Stomach (tissue), 9 donors: Measurements from ENCODE around the gene PPP2R3A. TPM values are rescaled to one million over a fixed set of nuclear protein-coding genes. Genes with fewer than 3 reads are reported as not detected.
A peak's percentile ranks its signal among the peaks of the same experiment; 100 is the strongest.

ENCODE experiments used
- DNase-seq, 2 donors: peaks; one replicate each; pipeline versions ENCODE4 v3.0.0 to v3.0.0-alpha.2; 2013 to 2019
- H3K27ac ChIP-seq, 5 donors: fragments of 200-600 bp in 4 of 5; sonication (generic) in 4 of 5; one replicate each; pipeline ENCODE4 v1.5.1; 2013 to 2019; ENCODE audit warnings: mild to moderate bottlenecking in 1 of 5, moderate library complexity in 1 of 5
- H3K27me3 ChIP-seq, 3 donors: fragments of 200-600 bp; sonication (generic); one replicate each; pipeline ENCODE4 v1.5.1; 2017 to 2019; ENCODE audit warnings: mixed run types in 1 of 3
- H3K36me3 ChIP-seq, 4 donors: fragments of 200-600 bp; sonication (generic); 1 replicate in 3 of 4; 2 replicates in 1 of 4; pipeline ENCODE4 v1.5.1; 2016 to 2019
- H3K4me1 ChIP-seq, 4 donors: fragments of 200-600 bp; sonication (generic); one replicate each; pipeline ENCODE4 v1.5.1; 2016 to 2019
- H3K4me3 ChIP-seq, 4 donors: fragments of 200-600 bp; sonication (generic) in 3 of 4; one replicate each; pipeline ENCODE4 v1.5.1; 2016 to 2019; ENCODE audit warnings: mild to moderate bottlenecking in 1 of 4
- H3K9me3 ChIP-seq, 4 donors: fragments of 200-600 bp; sonication (generic); one replicate each; pipeline ENCODE4 v1.5.1; 2016 to 2019
- EP300 ChIP-seq: sonication (generic); formaldehyde crosslinking; IDR thresholded peaks from one replicate; pipeline ENCODE4 v1.6.1; 2017; ENCODE audit warnings: antibody characterized with exemption
- POLR2A ChIP-seq, 4 donors: fragments of 450-650 bp; IDR thresholded peaks; one replicate each; pipeline ENCODE4 v1.6.1; 2016; ENCODE audit warnings: antibody characterized with exemption in 4 of 4, control low read depth in 2 of 4, mild to moderate bottlenecking in 1 of 4, moderate library complexity in 1 of 4
- POLR2AphosphoS5 ChIP-seq, 3 donors: sonication (generic); formaldehyde crosslinking; IDR thresholded peaks; one replicate each; pipeline ENCODE4 v1.6.1; 2016; ENCODE audit warnings: antibody characterized with exemption in 3 of 3
- WGBS, 5 donors: extraction: QIAGEN DNeasy Blood & Tissue Kit in 3 of 5; methylation state at CpG; one replicate each; pipeline versions ENCODE4 v1.1.5 to v1.1.7; 2013 to 2018; 5-methylcytosine and 5-hydroxymethylcytosine counted together
- intact Hi-C: fragments of 100-400 bp; cut with DNase I; formaldehyde crosslinking; loops from one replicate; pipeline ENCODE4 v1.15.1; 2023; ENCODE audit warnings: low total_unique reads
- polyA plus RNA-seq, 3 donors: library from polyadenylated mRNA; stranded (reverse); fragments of 200-250 nt; gene quantifications; one replicate each; pipeline ENCODE4 v1.2.3, GENCODE V29; 2013
- total RNA-seq, 5 donors: library from RNA; depleted of rRNA; stranded (reverse); fragments of >200 nt; gene quantifications; one replicate each; pipeline versions ENCODE4 v1.1.0 to v1.2.3, GENCODE V29; 2014 to 2016
- TF ChIP-seq, protein P1 (sequence below), 7 experiments: fragments of 450-650 bp in 4 of 7; fragments of 200-600 bp in 3 of 7; sonication (generic) in 3 of 7; IDR thresholded peaks; one replicate each; pipeline ENCODE4 v1.5.1; 2016 to 2019; ENCODE audit warnings: antibody characterized with exemption in 7 of 7, control low read depth in 2 of 7, mild to moderate bottlenecking in 1 of 7
- donor health status: healthy with polysubstance abuse.
- donor health status: Bipolar disorder and iron deficiency.
- donor health status: healthy.

PPP2R3A gene
- total and polyA plus RNA-seq, 8 donors, result 2.8 to 51.8 (median 19.2) TPM

DNA sequence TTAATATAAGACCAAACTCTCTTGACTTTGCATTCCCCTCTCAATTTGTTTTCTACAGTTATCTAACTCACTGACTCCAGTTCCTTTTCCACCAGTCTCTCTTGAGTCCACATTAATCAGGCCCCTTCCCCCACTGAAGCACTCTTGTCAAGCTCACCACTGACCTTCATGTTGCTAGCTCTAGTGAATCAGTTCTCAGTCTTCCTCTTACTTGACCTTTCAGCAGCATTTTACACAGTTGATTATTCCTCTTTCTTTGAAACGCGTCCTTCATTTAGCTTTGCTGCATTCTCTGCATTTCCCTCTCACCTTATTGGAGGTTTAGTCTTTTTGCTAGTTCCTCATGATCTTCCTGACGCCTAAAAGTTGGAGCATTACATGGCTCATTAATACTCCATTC is 8.3 kb downstream of the PPP2R3A start:
- Histone ChIP-seq H3K27ac (peak overlapping the region; percentile 41 to 65 (median 53)), H3K27me3 (no peaks in the 10 kb centered on the region)
- WGBS, 5 donors, result 41 to 80% (median 52%) methylated on average over 3 of the region's 3 CpGs

DNA sequence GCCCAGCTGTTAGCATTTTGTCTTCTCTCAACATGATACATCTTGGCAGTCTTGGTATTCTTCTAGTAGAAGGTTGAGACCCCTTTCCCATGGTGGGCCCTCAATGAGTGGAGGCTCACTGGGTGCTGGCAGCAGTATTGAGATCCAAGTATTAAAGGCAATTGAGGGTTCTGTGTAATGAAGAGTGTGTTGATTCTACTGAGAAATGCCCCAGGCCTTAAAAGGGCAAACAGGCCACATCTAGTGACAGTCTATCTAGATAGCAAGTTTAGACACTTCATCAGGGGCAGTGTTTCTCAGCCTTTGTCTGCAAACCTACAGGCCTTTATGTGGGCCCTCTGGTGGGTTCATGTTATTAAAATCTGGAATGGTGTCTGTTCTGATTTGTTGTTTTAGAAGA is 9.5 kb downstream of the PPP2R3A start:
- Histone ChIP-seq H3K4me3 (no peak overlapping the region), H3K36me3 (no peaks in the 10 kb centered on the region), H3K27me3 (no peaks in the 10 kb centered on the region), H3K9me3 (no peaks in the 10 kb centered on the region), H3K4me1 (peaks cover 9 to 59% (median 32%) of the 10 kb centered on the region in 4 donors), H3K27ac (peak overlapping the region in 4 of 5 donors; percentile 41 to 65 (median 58))
- TF ChIP-seq POLR2A (IDR thresholded peaks at IDR 0.05), result no peak
- no peak for TF ChIP-seq EP300
- TF ChIP-seq, protein P1, sequence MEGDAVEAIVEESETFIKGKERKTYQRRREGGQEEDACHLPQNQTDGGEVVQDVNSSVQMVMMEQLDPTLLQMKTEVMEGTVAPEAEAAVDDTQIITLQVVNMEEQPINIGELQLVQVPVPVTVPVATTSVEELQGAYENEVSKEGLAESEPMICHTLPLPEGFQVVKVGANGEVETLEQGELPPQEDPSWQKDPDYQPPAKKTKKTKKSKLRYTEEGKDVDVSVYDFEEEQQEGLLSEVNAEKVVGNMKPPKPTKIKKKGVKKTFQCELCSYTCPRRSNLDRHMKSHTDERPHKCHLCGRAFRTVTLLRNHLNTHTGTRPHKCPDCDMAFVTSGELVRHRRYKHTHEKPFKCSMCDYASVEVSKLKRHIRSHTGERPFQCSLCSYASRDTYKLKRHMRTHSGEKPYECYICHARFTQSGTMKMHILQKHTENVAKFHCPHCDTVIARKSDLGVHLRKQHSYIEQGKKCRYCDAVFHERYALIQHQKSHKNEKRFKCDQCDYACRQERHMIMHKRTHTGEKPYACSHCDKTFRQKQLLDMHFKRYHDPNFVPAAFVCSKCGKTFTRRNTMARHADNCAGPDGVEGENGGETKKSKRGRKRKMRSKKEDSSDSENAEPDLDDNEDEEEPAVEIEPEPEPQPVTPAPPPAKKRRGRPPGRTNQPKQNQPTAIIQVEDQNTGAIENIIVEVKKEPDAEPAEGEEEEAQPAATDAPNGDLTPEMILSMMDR (IDR thresholded peaks at IDR 0.05), result no peak
- no peak for TF ChIP-seq POLR2AphosphoS5 (IDR thresholded peaks at IDR 0.05)
- no peak for DNase-seq
- intact Hi-C loops, result no loop called here

More for the DNA sequence above, 8.3 kb downstream of the PPP2R3A start:
- Histone ChIP-seq H3K4me1 (peaks cover 9 to 68% (median 36%) of the 10 kb centered on the region in 4 donors), H3K4me3 (no peak overlapping the region), H3K9me3 (no peaks in the 10 kb centered on the region), H3K36me3 (no peaks in the 10 kb centered on the region)
- intact Hi-C loops, result no loop called here
- peak in 1 of 2 donors; percentile 50 for DNase-seq
- TF ChIP-seq EP300 (no peak), POLR2AphosphoS5 (IDR thresholded peaks at IDR 0.05) (peak in 1 of 3 donors; percentile 28)

DNA sequence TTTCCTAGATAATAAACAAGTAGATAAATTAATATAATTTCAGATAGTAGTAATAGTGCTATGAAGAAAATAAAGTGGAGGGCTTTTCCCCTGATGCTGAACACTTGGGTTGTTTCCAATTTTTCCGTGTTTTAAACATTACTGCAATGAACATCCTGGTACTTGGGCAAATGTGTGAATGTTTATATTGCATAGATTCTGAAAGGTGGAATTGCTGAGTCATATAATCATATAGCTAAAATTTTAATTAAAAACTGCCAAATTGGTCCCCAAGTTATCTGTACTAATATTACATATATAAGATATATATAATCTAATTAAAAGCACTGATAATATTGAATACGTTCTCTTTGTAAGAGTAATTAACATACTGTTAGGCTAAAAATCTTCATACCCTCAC is 10.0 kb downstream of the PPP2R3A start:
- Histone ChIP-seq H3K27ac (peak overlapping the region in 3 of 5 donors; percentile 41 to 65 (median 64)), H3K4me1 (peaks cover 9 to 59% (median 32%) of the 10 kb centered on the region in 4 donors), H3K4me3 (no peak overlapping the region), H3K9me3 (no peaks in the 10 kb centered on the region), H3K27me3 (no peaks in the 10 kb centered on the region), H3K36me3 (no peaks in the 10 kb centered on the region)
- intact Hi-C loops, result no loop called here
- no peak for DNase-seq
- TF ChIP-seq POLR2AphosphoS5 (IDR thresholded peaks at IDR 0.05) (no peak), POLR2A (IDR thresholded peaks at IDR 0.05) (no peak), EP300 (no peak)
- TF ChIP-seq, protein P1 (IDR thresholded peaks at IDR 0.05), result no peak
- 51 to 63% (median 58%) methylated on average over 2 of the region's 2 CpGs for WGBS, 5 donors

DNA sequence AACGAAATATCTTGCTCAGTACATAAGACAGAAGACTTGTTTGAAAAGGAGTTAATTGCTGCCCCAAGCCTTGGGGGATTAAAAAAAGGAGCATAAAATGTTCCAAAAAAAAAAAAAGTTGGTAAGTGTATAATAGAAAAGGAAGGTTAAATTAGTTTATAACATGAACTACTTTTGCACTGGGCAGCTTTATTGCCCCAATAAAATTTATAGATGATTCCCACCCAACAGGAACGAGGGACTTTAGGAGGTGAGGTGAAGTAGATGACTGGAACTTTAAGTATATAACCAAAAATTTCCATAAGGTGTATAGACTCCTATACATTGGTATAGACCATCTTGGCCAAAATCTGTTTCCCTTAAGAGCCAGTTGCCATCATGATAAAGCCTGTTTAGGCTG is 14.8 kb downstream of the PPP2R3A start:
- H3K36me3 ChIP-seq, result no peaks in the 10 kb centered on the region
- TF ChIP-seq, protein P1 (IDR thresholded peaks at IDR 0.05), result no peak
- no peak for TF ChIP-seq EP300
- no peak for TF ChIP-seq POLR2A (IDR thresholded peaks at IDR 0.05)
- intact Hi-C loops, result no loop called here
- H3K9me3 ChIP-seq, result no peaks in the 10 kb centered on the region
- H3K27ac ChIP-seq, result no peak overlapping the region
- 83 to 94% (median 87%) methylated on average over 2 of the region's 2 CpGs for WGBS, 5 donors
- no peaks in the 10 kb centered on the region for H3K27me3 ChIP-seq
- DNase-seq, result no peak
- peaks cover 0 to 43% (median 10%) of the 10 kb centered on the region in 4 donors for H3K4me1 ChIP-seq
- H3K4me3 ChIP-seq, result no peak overlapping the region

DNA sequence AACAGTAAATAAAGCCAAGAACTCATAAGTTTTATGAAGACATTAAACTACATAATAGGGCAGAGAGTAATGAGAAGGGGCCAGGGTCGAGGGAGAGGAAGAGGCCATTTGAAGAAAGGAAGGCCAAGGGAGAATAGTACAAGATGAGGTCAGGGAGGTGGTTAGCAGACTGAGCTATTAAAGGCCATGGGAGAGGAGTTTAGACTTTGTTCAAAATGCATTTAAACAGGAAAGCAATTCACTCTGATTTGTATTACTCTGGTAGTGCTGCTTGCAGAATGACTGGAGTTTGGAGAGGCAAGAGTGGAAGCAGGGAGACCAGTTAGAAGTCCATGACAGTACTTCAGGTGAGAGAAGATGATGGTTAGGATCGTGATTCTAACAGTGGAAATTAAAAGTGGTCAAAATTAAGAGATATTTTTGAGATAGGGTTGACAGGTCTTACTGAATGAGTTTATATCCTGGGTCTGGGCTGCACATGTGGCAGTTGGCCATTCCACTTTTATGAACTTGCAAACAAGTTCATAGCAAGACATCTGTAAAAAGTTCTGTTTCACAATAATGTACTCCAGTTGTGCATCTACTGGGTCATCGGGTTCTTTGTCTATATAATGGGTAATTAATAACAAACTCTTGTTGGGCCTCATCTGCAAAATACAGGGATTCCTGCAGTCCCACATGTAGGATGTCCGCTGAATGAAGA is 16.3 kb downstream of the PPP2R3A start:
- TF ChIP-seq, protein P1 (IDR thresholded peaks at IDR 0.05), result no peak
- TF ChIP-seq POLR2A (IDR thresholded peaks at IDR 0.05) (no peak), EP300 (no peak), POLR2AphosphoS5 (IDR thresholded peaks at IDR 0.05) (no peak)
- DNase-seq, result no peak
- Histone ChIP-seq H3K36me3 (no peaks in the 10 kb centered on the region), H3K27ac (no peak overlapping the region), H3K9me3 (no peaks in the 10 kb centered on the region), H3K4me1 (peaks cover 0 to 48% (median 8%) of the 10 kb centered on the region in 4 donors), H3K4me3 (no peak overlapping the region), H3K27me3 (no peaks in the 10 kb centered on the region)
- WGBS, 5 donors, result 83 to 92% (median 87%) methylated on average over 4 of the region's 4 CpGs
- intact Hi-C loops, result no loop called here
